K562 (cell line): ENCODE data around the gene ACTL10. TPM values are rescaled to one million over a fixed set of nuclear protein-coding genes. Genes with fewer than 3 reads are reported as not detected.
A peak's percentile ranks its signal among the peaks of the same experiment; 100 is the strongest.

Source experiments
- ATAC-seq: fragments of 200-7000 bp; cut with Tn5 transposase; 3 replicates; pipeline ENCODE4 v1.9.1; 2020; ENCODE audit warnings: moderate library complexity
- BruUV-seq: library from RNA; stranded (reverse); fragments of 400-500 nt; replicated peaks from 2 replicates; lab custom pipeline; 2021; lab: Mats Ljungman, UMichigan
- CTCF ChIA-PET: fragments of 300-600 bp; formaldehyde crosslinking; extraction: SDS; loops from one replicate; lab custom pipeline; 2021; ENCODE audit warnings: low intra/inter-chr PET ratio; lab: Yijun Ruan, JAX
- POLR2A ChIA-PET: fragments of 300-600, 350-650 bp; sonication (Branson Sonifier 250); formaldehyde crosslinking; extraction: SDS; loops from one replicate; lab custom pipeline; 2021; ENCODE audit warnings: antibody characterized with exemption, inconsistent platforms; lab: Yijun Ruan, JAX
- DNase-seq, 4 experiments: peaks; one replicate each; pipeline versions ENCODE4 v3.0.0 to v3.0.0-alpha.2; 2011 to 2018; ENCODE audit warnings: low spot score in 3 of 4, mixed read lengths in 3 of 4; ENCODE audit errors: extremely low read depth in 1 of 4
- FAIRE-seq: peaks from 2 replicates; lab custom pipeline; 2011; peaks lifted over from hg19 to GRCh38; lab: Jason Lieb, UNC
- H2AFZ ChIP-seq: 2 replicates; pipeline ENCODE4 v1.6.0; 2011; ENCODE audit warnings: low read depth, low read length, control low read depth, inconsistent platforms
- H3K27ac ChIP-seq: fragments of 200-600 bp; 3 replicates; pipeline ENCODE4 v1.8.0; 2011; ENCODE audit warnings: low read depth, mild to moderate bottlenecking, control low read depth, inconsistent platforms, low read length, moderate library complexity, mixed read lengths; ENCODE audit errors: extremely low read depth
- H3K27me3 ChIP-seq, 2 experiments: fragments of 300-600 bp in 1 of 2; 2 replicates in 1 of 2; 3 replicates in 1 of 2; pipeline versions ENCODE4 v1.6.0 to v1.8.0; 2011; ENCODE audit warnings: inconsistent platforms in 2 of 2, low read length in 2 of 2, mild to moderate bottlenecking in 1 of 2, mixed read lengths in 1 of 2, moderate library complexity in 1 of 2; ENCODE audit not compliant: control insufficient read depth in 2 of 2, insufficient read depth in 2 of 2
- H3K36me3 ChIP-seq: fragments of 300-600 bp; 3 replicates; pipeline ENCODE4 v1.8.0; 2011; ENCODE audit warnings: mild to moderate bottlenecking, low read length, inconsistent platforms; ENCODE audit not compliant: control insufficient read depth, insufficient read depth
- H3K4me1 ChIP-seq, 2 experiments: fragments of 200-600 bp in 1 of 2; replicated peaks in 1 of 2; 2 replicates in 1 of 2; 3 replicates in 1 of 2; pipeline versions ENCODE4 v1.5.1 to v1.8.0; 2011; ENCODE audit warnings: inconsistent platforms in 2 of 2, low read length in 2 of 2, mild to moderate bottlenecking in 1 of 2, mixed read lengths in 1 of 2, moderate library complexity in 1 of 2; ENCODE audit not compliant: control insufficient read depth in 2 of 2, insufficient read depth in 2 of 2
- H3K4me2 ChIP-seq: 2 replicates; pipeline ENCODE4 v1.6.1; 2011; ENCODE audit warnings: low read length, control low read depth, inconsistent platforms, mixed read lengths; ENCODE audit not compliant: insufficient read depth
- H3K4me3 ChIP-seq: fragments of 200-600 bp; sonication (generic), shearing (Covaris generic); 2 replicates; pipeline ENCODE4 v1.5.1; 2016; ENCODE audit warnings: control low read depth, inconsistent platforms
- H3K79me2 ChIP-seq: fragments of 200-600 bp; 3 replicates; pipeline ENCODE4 v1.8.0; 2011; ENCODE audit warnings: low read length, inconsistent platforms; ENCODE audit not compliant: control insufficient read depth, insufficient read depth
- H3K9ac ChIP-seq, 2 experiments: 2 replicates each; pipeline versions ENCODE4 v1.6.0 to v1.6.1; 2011; ENCODE audit warnings: low read depth in 2 of 2, low read length in 2 of 2, control low read depth in 1 of 2, inconsistent platforms in 1 of 2, mild to moderate bottlenecking in 1 of 2, mixed read lengths in 1 of 2; ENCODE audit not compliant: insufficient read depth in 1 of 2
- H3K9me1 ChIP-seq: one replicate; pipeline ENCODE4 v1.6.0; 2011; ENCODE audit warnings: inconsistent platforms, mild to moderate bottlenecking, low read length, moderate library complexity; ENCODE audit not compliant: control insufficient read depth, insufficient read depth
- H3K9me3 ChIP-seq: replicated peaks from 2 replicates; pipeline ENCODE4 v1.5.1; 2011; ENCODE audit warnings: low read depth, low read length, inconsistent platforms; ENCODE audit not compliant: control insufficient read depth, insufficient read depth
- H4K20me1 ChIP-seq: replicated peaks from 2 replicates; pipeline ENCODE4 v1.6.1; 2011; ENCODE audit warnings: low read length, inconsistent platforms, mixed read lengths; ENCODE audit not compliant: control insufficient read depth, insufficient read depth
- C11orf30 ChIP-seq: fragments of 450-650 bp; IDR thresholded peaks from 2 replicates; pipeline ENCODE4 v1.6.1; 2016; ENCODE audit warnings: low read depth, mild to moderate bottlenecking
- CBFA2T3 ChIP-seq: fragments of 450-650 bp; IDR thresholded peaks from 2 replicates; pipeline ENCODE4 v1.6.1; 2017
- CREM ChIP-seq: IDR thresholded peaks from 2 replicates; pipeline ENCODE4 v1.6.1; 2014; ENCODE audit warnings: antibody characterized with exemption, low read depth
- HIVEP1 ChIP-seq: fragments of 250-450 bp; sonication (Bioruptor Pico); IDR thresholded peaks from 2 replicates; pipeline ENCODE4 v1.4.0; 2020; ENCODE audit warnings: mild to moderate bottlenecking
- HNRNPH1 ChIP-seq: fragments of 200-400 bp; formaldehyde crosslinking; optimal IDR thresholded peaks from 2 replicates; pipeline ENCODE3; 2017; ENCODE audit warnings: low read depth, mild to moderate bottlenecking, low read length, moderate library complexity
- KAT2B ChIP-seq: IDR thresholded peaks from one replicate; pipeline ENCODE4 v1.6.1; 2012; ENCODE audit warnings: low read depth, mild to moderate bottlenecking, control low read depth, inconsistent platforms, low read length, moderate library complexity
- TAF7 ChIP-seq: fragments of 450-650 bp; IDR thresholded peaks from 2 replicates; pipeline ENCODE4 v1.6.1; 2016; ENCODE audit warnings: missing genetic modification characterization, missing compliant biosample characterization
- THAP7 ChIP-seq: fragments of 250-450 bp; sonication (Bioruptor Pico); IDR thresholded peaks from 2 replicates; pipeline ENCODE4 v1.5.0; 2021
- XRCC3 ChIP-seq: fragments of 450-650 bp; IDR thresholded peaks from 2 replicates; pipeline ENCODE4 v1.6.1; 2017; ENCODE audit warnings: mild to moderate bottlenecking, moderate library complexity
- ZFP91 ChIP-seq: sonication (generic); formaldehyde crosslinking; IDR thresholded peaks from 2 replicates; pipeline ENCODE4 v1.8.0; 2022; ENCODE audit warnings: mild to moderate bottlenecking, missing genetic modification reagents
- ZNF165 ChIP-seq: fragments of 250-450 bp; sonication (Bioruptor Pico); IDR thresholded peaks from 2 replicates; pipeline ENCODE4 v1.4.0; 2020; ENCODE audit warnings: borderline replicate concordance
- ZNF444 ChIP-seq: fragments of 250-450 bp; sonication (Bioruptor Pico); IDR thresholded peaks from 2 replicates; pipeline ENCODE4 v1.4.0; 2020; ENCODE audit warnings: mild to moderate bottlenecking, moderate library complexity
- WGBS: fragments of 100-300 bp; shearing (Covaris generic); methylation state at CpG from one replicate; pipeline ENCODE4 v1.1.6; 2016; ENCODE audit warnings: low coverage, mixed read lengths; ENCODE audit not compliant: insufficient coverage; ENCODE audit errors: missing lambda C conversion rate; 5-methylcytosine and 5-hydroxymethylcytosine counted together
- in situ Hi-C: fragments of 300-500 bp; cut with MboI; formaldehyde crosslinking; loops from 4 replicates; pipeline ENCODE4 v1.15.0; 2018; ENCODE audit warnings: inconsistent platforms, mixed read lengths
- intact Hi-C: fragments of 100-400 bp; cut with micrococcal nuclease; formaldehyde crosslinking; loops from 2 replicates; pipeline ENCODE4 v1.14.2; 2022
- polyA plus RNA-seq, 8 experiments: library from polyadenylated mRNA; depleted of rRNA in 4 of 8; stranded (reverse) in 5 of 8; unstranded in 3 of 8; fragments of >200 nt; fragmentation: Nextera tagmentation in 2 of 8; fragmentation: Illumina TruSeq in 1 of 8; extraction: Ambion mirVana in 2 of 8; extraction: Trizol in 1 of 8; gene quantifications; 2 replicates each; pipeline versions ENCODE4 v1.2.1 to v1.2.3, GENCODE V29; 2011 to 2014; ENCODE audit warnings: inconsistent platforms in 1 of 8, missing spikeins in 1 of 8
- total RNA-seq, 7 experiments: library from RNA; depleted of rRNA in 6 of 7; stranded (reverse); fragments of >200 nt in 6 of 7; fragmentation: Illumina TruSeq in 2 of 7; extraction: Trizol in 2 of 7; gene quantifications; 2 replicates each; pipeline versions ENCODE4 v1.2.1 to v1.2.3, GENCODE V29; 2011 to 2021; ENCODE audit warnings: low replicate concordance in 1 of 7
- TF ChIP-seq, protein P1 (sequence below): fragments of 250-450 bp; sonication (Bioruptor Pico); IDR thresholded peaks from 2 replicates; pipeline ENCODE4 v1.5.0; 2021; ENCODE audit warnings: mild to moderate bottlenecking, moderate library complexity

ACTL10 gene
- total and polyA plus RNA-seq, 9 of the 15 experiments (the other 6 are each of a cell fraction or from before 2014, with no cell fraction given) = 0.07 to 0.14 TPM; not detected in 7

DNA sequence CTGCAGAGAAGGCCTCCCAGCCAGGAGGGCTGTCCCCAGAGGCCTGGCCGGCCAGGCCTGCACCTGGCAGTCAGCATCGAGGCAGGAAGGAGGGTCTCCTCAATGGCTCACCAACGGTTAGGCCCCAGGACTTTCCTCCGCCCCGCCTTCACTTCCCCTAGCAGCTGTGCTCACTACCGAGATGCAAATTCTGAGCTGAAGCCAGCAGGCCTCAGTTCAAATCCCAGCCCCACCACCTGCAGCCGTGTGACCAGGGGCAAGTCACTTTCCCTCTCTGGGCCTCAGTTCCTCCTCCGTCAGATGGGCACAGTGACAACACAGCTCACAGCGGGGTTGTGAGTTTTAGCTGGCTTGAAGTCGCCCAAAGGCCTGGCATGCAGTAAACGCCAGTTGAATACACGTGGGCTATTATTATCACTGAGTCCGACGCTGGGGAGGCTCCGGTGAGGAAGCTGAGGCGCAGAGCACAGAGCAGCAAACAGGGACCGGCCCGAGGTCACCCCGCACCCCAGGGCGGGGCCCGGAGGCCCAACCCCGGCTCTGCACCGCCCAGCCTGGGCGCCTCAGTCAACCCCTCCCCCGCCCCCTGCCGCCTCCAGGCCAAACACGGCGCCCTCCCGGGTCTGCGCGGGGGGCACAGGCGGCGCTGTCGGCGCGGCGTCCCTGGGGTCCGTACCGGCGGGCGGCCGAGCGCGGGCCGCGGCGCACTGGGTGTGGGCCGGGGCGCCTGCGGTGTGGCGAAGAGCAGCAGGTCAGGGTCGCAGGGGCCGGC lies 18.8 kb downstream of the ACTL10 start:
- Histone ChIP-seq H3K27ac (peak overlapping the region; percentile 76), H3K4me1 (peaks cover 40 to 57% of the 10 kb centered on the region in 2 experiments), H3K27me3 (no peaks in the 10 kb centered on the region), H3K4me3 (peak overlapping the region; percentile 65), H4K20me1 (peaks cover 25% of the 10 kb centered on the region; the same call in 1 of the 2 replicates), H3K4me2 (peak overlapping the region; percentile 94), H3K36me3 (peaks cover 13% of the 10 kb centered on the region; the same call in 1 of the 3 replicates), H2AFZ (peak overlapping the region; percentile 59; the same call in 1 of the 2 replicates), H3K9ac (peak overlapping the region; percentile 75 to 95), H3K9me1 (no peaks in the 10 kb centered on the region), H3K9me3 (no peaks in the 10 kb centered on the region), H3K79me2 (peaks cover 35% of the 10 kb centered on the region)
- peak; percentile 87 to 93 (median 90) for DNase-seq
- ChIA-PET CTCF (interaction anchor here (0.9 kb wide), 1 partner anchor 47 kb away, joined by 4 read pairs; the partner anchor contains the start of gene ZNF341), POLR2A (interaction anchor here (0.6 to 2.5 kb wide), 10 partner anchors 10 to 196 kb away, joined by 3 to 17 read pairs (median 4); partner anchors contain the start of genes ACTL10, CBFA2T2 and NECAB3)
- BruUV-seq = TSS peak; percentile 64
- peak; percentile 78 for ATAC-seq
- FAIRE-seq = peak; percentile 19
- 2% methylated on average over 48 of the region's 53 CpGs for WGBS
- in situ Hi-C loops (no loop called here), intact Hi-C loops (loop anchor here (5.0 kb wide), 2 partner anchors 47 to 127 kb away; partner anchors contain the start of genes CHMP4B and ZNF341)
- no peak for TF ChIP-seq KAT2B
- no peak for TF ChIP-seq HNRNPH1
- no peak for TF ChIP-seq THAP7 (CRISPR knock-in tag)
- no peak for TF ChIP-seq CBFA2T3
- no peak for TF ChIP-seq XRCC3
- no peak for TF ChIP-seq TAF7
- 0 out of 2 replicates have a peak, but pooled peaks have one; percentile 16 for TF ChIP-seq ZFP91 (CRISPR knock-in tag)
- TF ChIP-seq CREM = peak; percentile 46
- TF ChIP-seq, protein P1, sequence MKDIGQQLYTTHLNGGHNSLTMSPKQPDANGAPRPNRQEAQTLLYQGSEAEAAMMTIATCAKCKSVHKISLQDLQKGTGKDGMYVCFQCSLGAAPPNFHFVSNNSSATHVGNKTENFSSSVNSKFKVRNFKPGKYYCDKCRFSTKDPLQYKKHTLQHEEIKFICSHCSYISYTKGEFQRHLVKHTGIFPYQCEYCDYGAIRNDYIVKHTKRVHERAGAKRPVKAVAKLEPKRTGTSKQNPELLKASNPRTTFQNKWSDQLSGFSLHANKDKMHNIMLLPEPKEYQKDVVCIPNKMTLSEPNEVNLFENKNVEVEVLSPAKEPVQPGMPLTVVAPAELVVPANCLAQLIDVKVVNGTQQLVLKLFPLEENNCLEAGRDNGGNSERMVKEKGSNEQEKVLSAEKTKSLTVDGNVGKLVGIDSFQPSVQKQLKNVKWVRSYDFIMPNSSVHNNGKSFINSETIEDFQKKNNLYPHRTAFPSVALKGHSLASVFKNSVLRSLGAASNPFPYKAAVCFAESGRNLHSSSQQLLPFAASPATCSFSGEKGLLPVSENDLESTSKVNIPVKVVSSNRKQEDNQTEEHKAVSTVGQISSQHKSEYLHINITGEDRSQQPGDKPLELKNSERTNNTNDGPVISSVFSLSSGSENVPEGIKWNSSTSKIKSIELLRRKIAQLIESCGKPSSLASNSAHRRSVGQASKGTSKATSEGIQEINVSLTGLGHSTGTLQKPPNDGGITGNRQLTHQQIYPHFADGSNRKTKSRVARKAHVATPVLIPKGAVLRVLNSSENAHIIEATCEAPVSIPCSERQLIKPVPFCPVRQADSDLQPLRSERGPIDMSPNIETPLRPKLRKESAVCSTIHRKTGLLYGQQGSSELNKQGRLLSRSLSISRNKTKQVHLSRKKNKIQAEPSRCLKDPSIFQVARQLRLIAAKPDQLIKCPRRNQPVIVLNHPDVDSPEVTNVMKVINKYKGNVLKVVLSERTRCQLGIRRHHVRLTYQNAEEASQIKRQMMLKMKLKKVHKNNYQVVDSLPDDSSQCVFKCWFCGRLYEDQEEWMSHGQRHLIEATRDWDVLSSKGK (CRISPR knock-in tag) = no peak
- TF ChIP-seq ZNF165 (CRISPR knock-in tag) = no peak
- TF ChIP-seq HIVEP1 (CRISPR knock-in tag) = no peak
- TF ChIP-seq C11orf30 = no peak
- TF ChIP-seq ZNF444 = no peak
